Neural cell (in vitro differentiated cells): Measurements from ENCODE around the gene NACC2.

Source experiments
- EP300 ChIP-seq: fragments of 450-650 bp; conservative IDR thresholded peaks from 2 replicates; pipeline ENCODE4 v1.6.1; 2014; ENCODE audit warnings: antibody characterized with exemption, mild to moderate bottlenecking, moderate library complexity; ENCODE audit not compliant: poor library complexity, severe bottlenecking
- MXI1 ChIP-seq: fragments of 450-650 bp; conservative IDR thresholded peaks from 2 replicates; pipeline ENCODE4 v1.6.1; 2014; ENCODE audit warnings: antibody characterized with exemption, mild to moderate bottlenecking; ENCODE audit not compliant: poor library complexity, severe bottlenecking
- TAF1 ChIP-seq: IDR thresholded peaks from 2 replicates; pipeline ENCODE4 v1.6.1; 2012; ENCODE audit warnings: low read depth
- TF ChIP-seq, protein P1 (sequence below): fragments of 450-650 bp; IDR thresholded peaks from 2 replicates; pipeline ENCODE4 v1.5.1; 2014; ENCODE audit warnings: antibody characterized with exemption, mild to moderate bottlenecking, moderate library complexity; ENCODE audit not compliant: poor library complexity, severe bottlenecking

- TF ChIP-seq, protein P1, sequence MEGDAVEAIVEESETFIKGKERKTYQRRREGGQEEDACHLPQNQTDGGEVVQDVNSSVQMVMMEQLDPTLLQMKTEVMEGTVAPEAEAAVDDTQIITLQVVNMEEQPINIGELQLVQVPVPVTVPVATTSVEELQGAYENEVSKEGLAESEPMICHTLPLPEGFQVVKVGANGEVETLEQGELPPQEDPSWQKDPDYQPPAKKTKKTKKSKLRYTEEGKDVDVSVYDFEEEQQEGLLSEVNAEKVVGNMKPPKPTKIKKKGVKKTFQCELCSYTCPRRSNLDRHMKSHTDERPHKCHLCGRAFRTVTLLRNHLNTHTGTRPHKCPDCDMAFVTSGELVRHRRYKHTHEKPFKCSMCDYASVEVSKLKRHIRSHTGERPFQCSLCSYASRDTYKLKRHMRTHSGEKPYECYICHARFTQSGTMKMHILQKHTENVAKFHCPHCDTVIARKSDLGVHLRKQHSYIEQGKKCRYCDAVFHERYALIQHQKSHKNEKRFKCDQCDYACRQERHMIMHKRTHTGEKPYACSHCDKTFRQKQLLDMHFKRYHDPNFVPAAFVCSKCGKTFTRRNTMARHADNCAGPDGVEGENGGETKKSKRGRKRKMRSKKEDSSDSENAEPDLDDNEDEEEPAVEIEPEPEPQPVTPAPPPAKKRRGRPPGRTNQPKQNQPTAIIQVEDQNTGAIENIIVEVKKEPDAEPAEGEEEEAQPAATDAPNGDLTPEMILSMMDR, result no peak
- TF ChIP-seq MXI1 (no peak), TAF1 (no peak), EP300 (no peak)
These were observed 46.3 kb downstream of the NACC2 start for GRCh38 chr9:136048560-136049411.
